HepG2 (cell line): ENCODE data around the gene SHISAL1. TPM values are rescaled to one million over a fixed set of nuclear protein-coding genes. Genes with fewer than 3 reads are reported as not detected.

Source experiments
- ATAC-seq: fragments of 200-7000 bp; cut with Tn5 transposase; 3 replicates; pipeline ENCODE4 v1.9.1; 2020; ENCODE audit warnings: mild to moderate bottlenecking, moderate library complexity
- BruUV-seq: library from RNA; stranded (reverse); fragments of 400-500 nt; replicated peaks from 2 replicates; lab custom pipeline; 2021; lab: Mats Ljungman, UMichigan
- CTCF ChIA-PET: fragments of 300-600 bp; formaldehyde crosslinking; extraction: SDS; loops from one replicate; lab custom pipeline; 2021; ENCODE audit warnings: low total read pairs, inconsistent platforms, low intra/inter-chr PET ratio; lab: Yijun Ruan, JAX
- POLR2A ChIA-PET: fragments of 350-600 bp; sonication (Branson Sonifier 250); formaldehyde crosslinking; loops from one replicate; lab custom pipeline; 2020; ENCODE audit warnings: antibody characterized with exemption, inconsistent platforms; lab: Yijun Ruan, JAX
- DNase-seq: peaks from one replicate; pipeline ENCODE4 v3.0.0-alpha.2; 2015; ENCODE audit warnings: low spot score
- FAIRE-seq: peaks from 3 replicates; lab custom pipeline; 2011; peaks lifted over from hg19 to GRCh38; lab: Jason Lieb, UNC
- H2AFZ ChIP-seq: one replicate; pipeline ENCODE4 v1.6.1; 2011; ENCODE audit warnings: low read length, inconsistent platforms
- H3K27ac ChIP-seq: fragments of 300-600 bp; 3 replicates; pipeline ENCODE4 v1.8.0; 2011; ENCODE audit warnings: mixed run types, mild to moderate bottlenecking, mixed read lengths, low read length, inconsistent platforms; ENCODE audit not compliant: insufficient read depth; ENCODE audit errors: extremely low read length
- H3K27me3 ChIP-seq, 2 experiments: fragments of 200-600 bp in 1 of 2; 2 replicates in 1 of 2; 3 replicates in 1 of 2; pipeline versions ENCODE4 v1.6.0 to v1.8.0; 2011; ENCODE audit warnings: low read length in 2 of 2, mild to moderate bottlenecking in 2 of 2, moderate library complexity in 2 of 2, inconsistent platforms in 1 of 2; ENCODE audit not compliant: insufficient read depth in 2 of 2, control insufficient read depth in 1 of 2
- H3K36me3 ChIP-seq, 2 experiments: fragments of 200-600 bp in 1 of 2; replicated peaks in 1 of 2; 2 replicates in 1 of 2; 3 replicates in 1 of 2; pipeline versions ENCODE4 v1.5.1 to v1.8.0; 2011; ENCODE audit warnings: low read length in 2 of 2, inconsistent platforms in 1 of 2; ENCODE audit not compliant: insufficient read depth in 2 of 2, control insufficient read depth in 1 of 2
- H3K4me1 ChIP-seq: 2 replicates; pipeline ENCODE4 v1.5.1; 2012; ENCODE audit warnings: low read length, inconsistent platforms; ENCODE audit not compliant: insufficient read depth
- H3K4me2 ChIP-seq: 2 replicates; pipeline ENCODE4 v1.6.0; 2011; ENCODE audit warnings: low read depth, low read length, inconsistent platforms
- H3K4me3 ChIP-seq, 3 experiments: fragments of 200-600 bp in 1 of 3; sonication (generic), shearing (Covaris generic) in 1 of 3; replicated peaks in 1 of 3; 2 replicates each; pipeline ENCODE4 v1.5.1; 2011 to 2016; ENCODE audit warnings: low read length in 3 of 3, inconsistent platforms in 2 of 3, low read depth in 2 of 3, mild to moderate bottlenecking in 2 of 3, control low read depth in 1 of 3, mixed read lengths in 1 of 3; ENCODE audit not compliant: insufficient read depth in 1 of 3
- H3K79me2 ChIP-seq: one replicate; pipeline ENCODE4 v1.6.1; 2011; ENCODE audit warnings: low read length, inconsistent platforms; ENCODE audit not compliant: insufficient read depth
- H3K9ac ChIP-seq: 2 replicates; pipeline ENCODE4 v1.6.0; 2011; ENCODE audit warnings: mild to moderate bottlenecking, low read depth, low read length, inconsistent platforms; ENCODE audit not compliant: insufficient read depth
- H3K9me3 ChIP-seq: 2 replicates; pipeline ENCODE4 v1.5.1; 2012; ENCODE audit warnings: mild to moderate bottlenecking, low read length
- H4K20me1 ChIP-seq: 2 replicates; pipeline ENCODE4 v1.6.0; 2011; ENCODE audit warnings: inconsistent platforms, mild to moderate bottlenecking, low read length, moderate library complexity; ENCODE audit not compliant: insufficient read depth
- ARNTL ChIP-seq: sonication (generic); formaldehyde crosslinking; IDR thresholded peaks from 2 replicates; pipeline ENCODE4 v1.4.0; 2020; ENCODE audit warnings: mild to moderate bottlenecking, missing genetic modification reagents
- FIP1L1 ChIP-seq: fragments of 200-400 bp; formaldehyde crosslinking; IDR thresholded peaks from 2 replicates; pipeline ENCODE4 v1.6.1; 2018; ENCODE audit warnings: low read depth, mild to moderate bottlenecking, low read length, moderate library complexity, borderline replicate concordance; ENCODE audit not compliant: insufficient read depth
- FLYWCH1 ChIP-seq: sonication (generic); formaldehyde crosslinking; IDR thresholded peaks from 2 replicates; pipeline ENCODE4 v1.8.1; 2023; ENCODE audit warnings: mild to moderate bottlenecking, missing genetic modification reagents
- GMEB2 ChIP-seq: IDR thresholded peaks from 2 replicates; pipeline ENCODE4 v1.6.1; 2016; ENCODE audit warnings: missing biosample characterization, missing genetic modification reagents, low read depth
- HIVEP1 ChIP-seq: sonication (generic); formaldehyde crosslinking; IDR thresholded peaks from 2 replicates; pipeline ENCODE4 v1.4.0; 2020; ENCODE audit warnings: mild to moderate bottlenecking, missing genetic modification reagents
- HMG20B ChIP-seq: conservative IDR thresholded peaks from 2 replicates; pipeline ENCODE4 v1.6.1; 2016; ENCODE audit warnings: missing genetic modification reagents, missing compliant biosample characterization
- IKZF1 ChIP-seq: fragments of 450-650 bp; IDR thresholded peaks from 2 replicates; pipeline ENCODE4 v1.7.1; 2016
- MED1 ChIP-seq: sonication (generic); formaldehyde crosslinking; IDR thresholded peaks from 2 replicates; pipeline ENCODE4 v1.4.0; 2020; ENCODE audit warnings: missing genetic modification reagents
- RXRA ChIP-seq: sonication (generic); formaldehyde crosslinking; IDR thresholded peaks from 2 replicates; pipeline ENCODE4 v1.5.1; 2020; ENCODE audit warnings: missing genetic modification reagents
- SATB2 ChIP-seq: sonication (generic); formaldehyde crosslinking; IDR thresholded peaks from 2 replicates; pipeline ENCODE4 v1.5.0; 2020; ENCODE audit warnings: missing genetic modification reagents
- SP1 ChIP-seq, 2 experiments: fragments of 450-650 bp in 1 of 2; sonication (generic) in 1 of 2; formaldehyde crosslinking in 1 of 2; IDR thresholded peaks; 2 replicates each; pipeline versions ENCODE4 v1.4.0 to v1.6.1; 2016 to 2020; ENCODE audit warnings: missing genetic modification reagents in 1 of 2
- ZNF33B ChIP-seq: sonication (generic); formaldehyde crosslinking; IDR thresholded peaks from 2 replicates; pipeline ENCODE4 v1.5.1; 2020; ENCODE audit warnings: mild to moderate bottlenecking, missing genetic modification reagents
- ZNF569 ChIP-seq: sonication (generic); formaldehyde crosslinking; IDR thresholded peaks from 2 replicates; pipeline ENCODE4 v1.5.0; 2020; ENCODE audit warnings: mild to moderate bottlenecking, missing genetic modification reagents, moderate library complexity, borderline replicate concordance
- ZNF652 ChIP-seq: IDR thresholded peaks from 2 replicates; pipeline ENCODE4 v1.6.1; 2016; ENCODE audit warnings: low read depth, borderline replicate concordance
- WGBS: methylation state at CpG from one replicate; pipeline ENCODE4 v1.1.6; 2017; ENCODE audit warnings: low lambda C conversion rate; 5-methylcytosine and 5-hydroxymethylcytosine counted together
- in situ Hi-C: cut with HindIII; loops from 2 replicates; pipeline ENCODE4 v1.10.0; 2017; ENCODE audit warnings: low pct_unique_long_range_greater_than_20kb; ENCODE audit not compliant: extremely low pct_ligation_motif_present
- intact Hi-C: fragments of 100-400 bp; cut with micrococcal nuclease; formaldehyde crosslinking; loops from one replicate; pipeline ENCODE4 v1.10.0; 2022; ENCODE audit not compliant: unreplicated experiment
- polyA plus RNA-seq, 8 experiments: library from polyadenylated mRNA; depleted of rRNA in 3 of 8; stranded (reverse) in 7 of 8; unstranded in 1 of 8; fragments of >200 nt; fragmentation: Illumina TruSeq in 4 of 8; extraction: Trizol in 4 of 8; gene quantifications; 2 replicates each; pipeline versions ENCODE4 v1.2.1 to v1.2.3, GENCODE V29; 2011 to 2016; ENCODE audit warnings: low read depth in 4 of 8, missing spikeins in 1 of 8, mixed read lengths in 1 of 8; ENCODE audit not compliant: insufficient read depth in 1 of 8
- total RNA-seq, 5 experiments: library from RNA; depleted of rRNA; stranded (reverse); fragments of >200 nt; fragmentation: Illumina TruSeq; extraction: Trizol; gene quantifications; 2 replicates each; pipeline ENCODE4 v1.2.3, GENCODE V29; 2016; ENCODE audit warnings: low read depth in 1 of 5
- TF ChIP-seq, protein P1 (sequence below): sonication (generic); formaldehyde crosslinking; IDR thresholded peaks from 2 replicates; pipeline ENCODE4 v1.4.0; 2020; ENCODE audit warnings: missing genetic modification reagents, borderline replicate concordance
- TF ChIP-seq, protein P2 (sequence below): sonication (generic); formaldehyde crosslinking; IDR thresholded peaks from 2 replicates; pipeline ENCODE4 v1.5.1; 2020; ENCODE audit warnings: missing genetic modification reagents, mild to moderate bottlenecking, borderline replicate concordance

SHISAL1 gene
- total and polyA plus RNA-seq, 2 of the 13 experiments (the other 11 are each of a cell fraction or from before 2014, with no cell fraction given): not detected

DNA sequence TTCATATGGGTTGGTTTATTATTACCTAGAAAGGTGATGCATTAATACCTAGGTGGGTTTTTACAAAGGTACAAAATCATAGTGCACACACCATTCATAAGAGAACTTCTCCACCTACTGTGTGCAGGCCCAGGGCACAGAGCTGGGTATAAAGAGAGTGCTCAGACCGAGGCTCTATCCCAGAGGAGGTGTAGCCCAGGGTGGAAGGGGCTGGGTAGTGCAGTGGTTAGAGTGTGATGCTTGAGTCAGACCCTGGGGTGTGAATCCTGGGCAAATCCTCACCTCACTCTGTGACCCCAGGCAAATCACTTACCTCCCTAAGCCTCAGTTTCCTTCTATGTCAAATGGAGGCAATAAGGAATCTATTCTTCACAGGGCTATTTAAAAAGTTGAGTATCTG is 99.8 kb downstream of the SHISAL1 start:
- no TSS peak for BruUV-seq
- Histone ChIP-seq H3K4me1 (no peaks in the 10 kb centered on the region), H4K20me1 (no peaks in the 10 kb centered on the region), H3K27me3 (no peaks in the 10 kb centered on the region; a peak in 1 of 5 replicates), H3K79me2 (no peaks in the 10 kb centered on the region), H3K4me2 (no peak overlapping the region), H3K9ac (no peak overlapping the region), H3K36me3 (no peaks in the 10 kb centered on the region), H3K27ac (no peak overlapping the region), H3K4me3 (no peak overlapping the region), H2AFZ (no peak overlapping the region), H3K9me3 (no peaks in the 10 kb centered on the region)
- ChIA-PET POLR2A (no interaction called here), CTCF (no interaction called here)
- WGBS: no CpG with 5 or more reads among the region's 1 CpG
- TF ChIP-seq SATB2 (CRISPR knock-in tag) (no peak), ZNF569 (CRISPR knock-in tag) (no peak), ZNF33B (CRISPR knock-in tag) (no peak), HMG20B (CRISPR knock-in tag) (no peak), ARNTL (CRISPR knock-in tag) (no peak), GMEB2 (CRISPR knock-in tag) (no peak), FLYWCH1 (CRISPR knock-in tag) (no peak), SP1 (IDR thresholded peaks at IDR 0.05) (no peak), SP1 (CRISPR knock-in tag; IDR thresholded peaks at IDR 0.05) (no peak), FIP1L1 (no peak), MED1 (CRISPR knock-in tag) (no peak), IKZF1 (no peak), HIVEP1 (no peak), RXRA (CRISPR knock-in tag) (no peak), ZNF652 (CRISPR knock-in tag) (no peak)
- TF ChIP-seq, protein P1, sequence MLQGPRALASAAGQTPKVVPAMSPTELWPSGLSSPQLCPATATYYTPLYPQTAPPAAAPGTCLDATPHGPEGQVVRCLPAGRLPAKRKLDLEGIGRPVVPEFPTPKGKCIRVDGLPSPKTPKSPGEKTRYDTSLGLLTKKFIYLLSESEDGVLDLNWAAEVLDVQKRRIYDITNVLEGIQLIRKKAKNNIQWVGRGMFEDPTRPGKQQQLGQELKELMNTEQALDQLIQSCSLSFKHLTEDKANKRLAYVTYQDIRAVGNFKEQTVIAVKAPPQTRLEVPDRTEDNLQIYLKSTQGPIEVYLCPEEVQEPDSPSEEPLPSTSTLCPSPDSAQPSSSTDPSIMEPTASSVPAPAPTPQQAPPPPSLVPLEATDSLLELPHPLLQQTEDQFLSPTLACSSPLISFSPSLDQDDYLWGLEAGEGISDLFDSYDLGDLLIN (CRISPR knock-in tag): no peak
- TF ChIP-seq, protein P2, sequence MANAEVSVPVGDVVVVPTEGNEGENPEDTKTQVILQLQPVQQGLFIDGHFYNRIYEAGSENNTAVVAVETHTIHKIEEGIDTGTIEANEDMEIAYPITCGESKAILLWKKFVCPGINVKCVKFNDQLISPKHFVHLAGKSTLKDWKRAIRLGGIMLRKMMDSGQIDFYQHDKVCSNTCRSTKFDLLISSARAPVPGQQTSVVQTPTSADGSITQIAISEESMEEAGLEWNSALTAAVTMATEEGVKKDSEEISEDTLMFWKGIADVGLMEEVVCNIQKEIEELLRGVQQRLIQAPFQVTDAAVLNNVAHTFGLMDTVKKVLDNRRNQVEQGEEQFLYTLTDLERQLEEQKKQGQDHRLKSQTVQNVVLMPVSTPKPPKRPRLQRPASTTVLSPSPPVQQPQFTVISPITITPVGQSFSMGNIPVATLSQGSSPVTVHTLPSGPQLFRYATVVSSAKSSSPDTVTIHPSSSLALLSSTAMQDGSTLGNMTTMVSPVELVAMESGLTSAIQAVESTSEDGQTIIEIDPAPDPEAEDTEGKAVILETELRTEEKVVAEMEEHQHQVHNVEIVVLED: no peak
- FAIRE-seq (no peak), ATAC-seq (no peak), DNase-seq (no peak)
- in situ Hi-C loops: no loop called here
- intact Hi-C loops: no loop called here
